Breast epithelium (tissue), 3 donors: ENCODE measurements around the gene TP63.

ENCODE experiments used
- POLR2A ChIP-seq: fragments of 450-650 bp; IDR thresholded peaks from one replicate; pipeline ENCODE4 v1.6.1; 2016; ENCODE audit warnings: antibody characterized with exemption, mild to moderate bottlenecking, moderate library complexity
- TF ChIP-seq, protein P1 (sequence below), 3 donors: fragments of 450-650 bp; IDR thresholded peaks; one replicate each; pipeline ENCODE4 v1.5.1; 2016 to 2017; ENCODE audit warnings: antibody characterized with exemption in 3 of 3, mild to moderate bottlenecking in 3 of 3, moderate library complexity in 3 of 3

DNA sequence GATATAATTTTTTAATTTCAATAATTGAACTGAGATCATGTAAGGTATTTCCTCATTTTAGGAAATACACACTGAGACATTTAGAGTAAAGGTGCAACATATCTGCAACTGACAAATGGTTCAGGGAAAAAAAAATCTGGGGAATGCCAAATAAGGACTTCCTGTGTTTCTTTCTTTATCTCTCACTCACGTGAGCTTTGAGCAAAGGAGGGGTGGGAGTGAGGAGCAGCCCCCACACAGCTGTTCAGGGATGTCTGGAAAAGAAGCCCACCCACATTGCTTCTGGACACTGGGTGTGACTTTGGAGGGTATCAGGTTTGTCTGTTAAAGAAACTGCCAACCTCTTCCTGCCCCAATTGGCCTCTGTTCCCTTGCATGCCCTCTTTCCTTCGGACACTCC lies 5.6 kb upstream of the TP63 start:
- TF ChIP-seq, protein P1, sequence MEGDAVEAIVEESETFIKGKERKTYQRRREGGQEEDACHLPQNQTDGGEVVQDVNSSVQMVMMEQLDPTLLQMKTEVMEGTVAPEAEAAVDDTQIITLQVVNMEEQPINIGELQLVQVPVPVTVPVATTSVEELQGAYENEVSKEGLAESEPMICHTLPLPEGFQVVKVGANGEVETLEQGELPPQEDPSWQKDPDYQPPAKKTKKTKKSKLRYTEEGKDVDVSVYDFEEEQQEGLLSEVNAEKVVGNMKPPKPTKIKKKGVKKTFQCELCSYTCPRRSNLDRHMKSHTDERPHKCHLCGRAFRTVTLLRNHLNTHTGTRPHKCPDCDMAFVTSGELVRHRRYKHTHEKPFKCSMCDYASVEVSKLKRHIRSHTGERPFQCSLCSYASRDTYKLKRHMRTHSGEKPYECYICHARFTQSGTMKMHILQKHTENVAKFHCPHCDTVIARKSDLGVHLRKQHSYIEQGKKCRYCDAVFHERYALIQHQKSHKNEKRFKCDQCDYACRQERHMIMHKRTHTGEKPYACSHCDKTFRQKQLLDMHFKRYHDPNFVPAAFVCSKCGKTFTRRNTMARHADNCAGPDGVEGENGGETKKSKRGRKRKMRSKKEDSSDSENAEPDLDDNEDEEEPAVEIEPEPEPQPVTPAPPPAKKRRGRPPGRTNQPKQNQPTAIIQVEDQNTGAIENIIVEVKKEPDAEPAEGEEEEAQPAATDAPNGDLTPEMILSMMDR (IDR thresholded peaks at IDR 0.05): no peak
- TF ChIP-seq POLR2A: no peak
